Sigmoid colon (tissue), 4 donors: ENCODE measurements around the gene LSM2.

Experiments
- CTCF ChIP-seq, 4 experiments: fragments of 450-650 bp in 3 of 4; fragments of 200-600 bp in 1 of 4; IDR thresholded peaks; one replicate each; pipeline ENCODE4 v1.5.1; 2016 to 2019; ENCODE audit warnings: antibody characterized with exemption in 4 of 4, mild to moderate bottlenecking in 3 of 4, moderate library complexity in 2 of 4
- POLR2AphosphoS5 ChIP-seq, 4 donors: sonication (generic); formaldehyde crosslinking; IDR thresholded peaks; one replicate each; pipeline ENCODE4 v1.6.1; 2017; ENCODE audit warnings: antibody characterized with exemption in 4 of 4

DNA sequence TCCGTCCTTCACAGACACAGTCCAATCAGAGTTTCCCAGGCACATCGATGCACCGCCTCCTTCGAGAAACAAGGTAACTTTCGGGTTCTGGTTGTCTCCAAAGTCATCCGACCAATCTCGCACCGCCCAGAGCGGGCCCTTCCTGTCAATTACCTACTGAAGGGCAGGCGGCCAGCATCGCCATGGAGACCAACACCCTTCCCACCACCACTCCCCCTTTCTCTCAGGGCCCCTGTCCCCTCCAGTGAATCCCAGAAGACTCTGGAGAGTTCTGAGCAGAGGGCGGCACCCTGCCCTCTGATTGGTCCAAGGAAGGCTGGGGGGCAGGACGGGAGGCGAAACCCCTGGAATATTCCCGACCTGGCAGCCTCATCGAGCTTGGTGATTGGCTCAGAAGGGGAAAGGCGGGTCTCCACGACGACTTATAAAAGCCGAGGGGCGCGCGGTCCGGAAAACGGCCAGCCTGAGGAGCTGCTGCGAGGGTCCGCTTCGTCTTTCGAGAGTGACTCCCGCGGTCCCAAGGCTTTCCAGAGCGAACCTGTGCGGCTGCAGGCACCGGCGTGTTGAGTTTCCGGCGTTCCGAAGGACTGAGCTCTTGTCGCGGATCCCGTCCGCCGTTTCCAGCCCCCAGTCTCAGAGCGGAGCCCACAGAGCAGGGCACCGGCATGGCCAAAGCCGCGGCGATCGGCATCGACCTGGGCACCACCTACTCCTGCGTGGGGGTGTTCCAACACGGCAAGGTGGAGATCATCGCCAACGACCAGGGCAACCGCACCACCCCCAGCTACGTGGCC, 20.7 kb upstream of the LSM2 start, which contains the start of gene HSPA1B:
- TF ChIP-seq POLR2AphosphoS5 (IDR thresholded peaks at IDR 0.05): peak; percentile 100
- TF ChIP-seq CTCF (IDR thresholded peaks at IDR 0.05): no peak
